ENCODE data around the gene ARPC5. TPM values are rescaled to one million over a fixed set of nuclear protein-coding genes. Genes with fewer than 3 reads are reported as not detected.

Gene ARPC5
- total RNA-seq, 1 experiment from 2014 or later = 104 TPM

DNA sequence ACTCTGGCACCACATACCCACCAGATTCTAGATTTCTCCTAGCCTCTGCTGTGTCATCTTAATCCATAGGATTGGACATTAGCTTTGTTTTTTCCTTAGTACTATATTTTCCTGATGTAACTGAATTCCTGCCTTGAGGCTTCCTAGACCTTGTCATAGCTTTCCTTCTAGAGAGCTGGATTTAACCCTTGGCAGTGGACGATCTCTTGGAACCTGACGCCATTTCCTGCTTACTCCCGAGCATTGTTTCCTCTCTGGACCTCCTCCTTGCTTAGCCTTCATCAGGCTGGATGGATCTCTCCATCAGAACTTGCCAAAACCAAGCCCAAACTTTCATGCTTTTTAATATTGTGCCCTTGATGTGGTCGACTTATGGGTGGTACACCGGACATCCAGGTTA lies 16.0 kb upstream of the ARPC5 start:
- intact Hi-C loops (cut with micrococcal nuclease; ENCODE audit: unreplicated experiment) (no loop called here), in situ Hi-C loops (cut with HindIII; ENCODE audit: low pct_unique_long_range_greater_than_20kb, low sequenced_read_pairs) (no loop called here)
- H3K4me1 ChIP-seq (ENCODE audit: control insufficient read depth, insufficient read depth, low read length) = no peaks in the 10 kb centered on the region
- no peak overlapping the region for H3K4me3 ChIP-seq (ENCODE audit: low read depth in 2 of 2, low read length in 2 of 2)
- H3K27ac ChIP-seq (ENCODE audit: low read length) = no peak overlapping the region
- H3K9me3 ChIP-seq (ENCODE audit: control insufficient read depth, insufficient read depth, low read depth, low read length) = no peaks in the 10 kb centered on the region
- ChIA-PET POLR2A (no interaction called here), CTCF (no interaction called here)
- H3K36me3 ChIP-seq (ENCODE audit: control insufficient read depth, insufficient read depth, low read length) = no peaks in the 10 kb centered on the region
- DNase-seq (ENCODE audit: low read depth, low spot score) (no peak), ATAC-seq (no peak)
- peaks cover 3% of the 10 kb centered on the region; the same call in 1 of the 2 replicates for H3K27me3 ChIP-seq (ENCODE audit: control insufficient read depth, insufficient read depth, low read length)
- TF ChIP-seq POLR2AphosphoS5 (IDR thresholded peaks at IDR 0.05; ENCODE audit: low read depth, low read length) (no peak), SIN3A (IDR thresholded peaks at IDR 0.05; ENCODE audit: borderline replicate concordance, insufficient read depth, low read depth, low read length) (no peak), TCF7L2 (IDR thresholded peaks at IDR 0.05; ENCODE audit: low read depth, low read length) (no peak)
- TF ChIP-seq, protein P1, sequence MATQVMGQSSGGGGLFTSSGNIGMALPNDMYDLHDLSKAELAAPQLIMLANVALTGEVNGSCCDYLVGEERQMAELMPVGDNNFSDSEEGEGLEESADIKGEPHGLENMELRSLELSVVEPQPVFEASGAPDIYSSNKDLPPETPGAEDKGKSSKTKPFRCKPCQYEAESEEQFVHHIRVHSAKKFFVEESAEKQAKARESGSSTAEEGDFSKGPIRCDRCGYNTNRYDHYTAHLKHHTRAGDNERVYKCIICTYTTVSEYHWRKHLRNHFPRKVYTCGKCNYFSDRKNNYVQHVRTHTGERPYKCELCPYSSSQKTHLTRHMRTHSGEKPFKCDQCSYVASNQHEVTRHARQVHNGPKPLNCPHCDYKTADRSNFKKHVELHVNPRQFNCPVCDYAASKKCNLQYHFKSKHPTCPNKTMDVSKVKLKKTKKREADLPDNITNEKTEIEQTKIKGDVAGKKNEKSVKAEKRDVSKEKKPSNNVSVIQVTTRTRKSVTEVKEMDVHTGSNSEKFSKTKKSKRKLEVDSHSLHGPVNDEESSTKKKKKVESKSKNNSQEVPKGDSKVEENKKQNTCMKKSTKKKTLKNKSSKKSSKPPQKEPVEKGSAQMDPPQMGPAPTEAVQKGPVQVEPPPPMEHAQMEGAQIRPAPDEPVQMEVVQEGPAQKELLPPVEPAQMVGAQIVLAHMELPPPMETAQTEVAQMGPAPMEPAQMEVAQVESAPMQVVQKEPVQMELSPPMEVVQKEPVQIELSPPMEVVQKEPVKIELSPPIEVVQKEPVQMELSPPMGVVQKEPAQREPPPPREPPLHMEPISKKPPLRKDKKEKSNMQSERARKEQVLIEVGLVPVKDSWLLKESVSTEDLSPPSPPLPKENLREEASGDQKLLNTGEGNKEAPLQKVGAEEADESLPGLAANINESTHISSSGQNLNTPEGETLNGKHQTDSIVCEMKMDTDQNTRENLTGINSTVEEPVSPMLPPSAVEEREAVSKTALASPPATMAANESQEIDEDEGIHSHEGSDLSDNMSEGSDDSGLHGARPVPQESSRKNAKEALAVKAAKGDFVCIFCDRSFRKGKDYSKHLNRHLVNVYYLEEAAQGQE (IDR thresholded peaks at IDR 0.05; ENCODE audit: insufficient read depth in 1 of 2, low read depth in 2 of 2, low read length in 1 of 2) = no peak
- TF ChIP-seq, protein P2, sequence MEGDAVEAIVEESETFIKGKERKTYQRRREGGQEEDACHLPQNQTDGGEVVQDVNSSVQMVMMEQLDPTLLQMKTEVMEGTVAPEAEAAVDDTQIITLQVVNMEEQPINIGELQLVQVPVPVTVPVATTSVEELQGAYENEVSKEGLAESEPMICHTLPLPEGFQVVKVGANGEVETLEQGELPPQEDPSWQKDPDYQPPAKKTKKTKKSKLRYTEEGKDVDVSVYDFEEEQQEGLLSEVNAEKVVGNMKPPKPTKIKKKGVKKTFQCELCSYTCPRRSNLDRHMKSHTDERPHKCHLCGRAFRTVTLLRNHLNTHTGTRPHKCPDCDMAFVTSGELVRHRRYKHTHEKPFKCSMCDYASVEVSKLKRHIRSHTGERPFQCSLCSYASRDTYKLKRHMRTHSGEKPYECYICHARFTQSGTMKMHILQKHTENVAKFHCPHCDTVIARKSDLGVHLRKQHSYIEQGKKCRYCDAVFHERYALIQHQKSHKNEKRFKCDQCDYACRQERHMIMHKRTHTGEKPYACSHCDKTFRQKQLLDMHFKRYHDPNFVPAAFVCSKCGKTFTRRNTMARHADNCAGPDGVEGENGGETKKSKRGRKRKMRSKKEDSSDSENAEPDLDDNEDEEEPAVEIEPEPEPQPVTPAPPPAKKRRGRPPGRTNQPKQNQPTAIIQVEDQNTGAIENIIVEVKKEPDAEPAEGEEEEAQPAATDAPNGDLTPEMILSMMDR (IDR thresholded peaks at IDR 0.05) = no peak
- no TSS peak for BruUV-seq (replicated peaks)

DNA sequence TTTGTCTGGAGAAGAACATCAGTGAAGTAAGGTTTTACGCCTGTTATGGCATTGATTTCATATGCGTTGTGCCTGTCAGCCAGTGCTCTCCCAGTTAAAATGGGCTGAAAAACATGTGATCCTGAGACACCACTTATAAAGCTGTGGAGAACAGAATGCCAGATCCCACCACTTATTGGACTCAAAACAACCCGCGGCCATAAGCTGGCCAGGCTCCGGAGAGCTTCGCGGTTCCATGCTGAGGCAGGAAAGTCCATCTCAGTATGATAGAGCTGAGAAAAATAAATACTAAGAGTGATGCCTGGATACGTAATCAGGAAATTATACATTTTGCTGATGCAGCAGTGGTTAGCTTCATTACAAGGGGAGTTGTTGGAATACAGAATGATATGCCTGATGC lies 12.5 kb upstream of the ARPC5 start:
- Histone ChIP-seq H3K27me3 (ENCODE audit: control insufficient read depth, insufficient read depth, low read length) (peaks cover 3% of the 10 kb centered on the region; the same call in 1 of the 2 replicates), H3K4me3 (ENCODE audit: low read depth in 2 of 2, low read length in 2 of 2) (no peak overlapping the region), H3K4me1 (ENCODE audit: control insufficient read depth, insufficient read depth, low read length) (no peaks in the 10 kb centered on the region), H3K9me3 (ENCODE audit: control insufficient read depth, insufficient read depth, low read depth, low read length) (no peaks in the 10 kb centered on the region), H3K36me3 (ENCODE audit: control insufficient read depth, insufficient read depth, low read length) (no peaks in the 10 kb centered on the region), H3K27ac (ENCODE audit: low read length) (no peak overlapping the region)
- intact Hi-C loops (cut with micrococcal nuclease; ENCODE audit: unreplicated experiment) (no loop called here), in situ Hi-C loops (cut with HindIII; ENCODE audit: low pct_unique_long_range_greater_than_20kb, low sequenced_read_pairs) (no loop called here)
- DNase-seq (ENCODE audit: low read depth, low spot score) = no peak
- ATAC-seq = no peak
- BruUV-seq (replicated peaks) = no TSS peak
- POLR2A ChIA-PET = no interaction called here
- TF ChIP-seq, protein P2 (IDR thresholded peaks at IDR 0.05) = no peak
- TF ChIP-seq POLR2AphosphoS5 (IDR thresholded peaks at IDR 0.05; ENCODE audit: low read depth, low read length) (no peak), TCF7L2 (IDR thresholded peaks at IDR 0.05; ENCODE audit: low read depth, low read length) (no peak), SIN3A (IDR thresholded peaks at IDR 0.05; ENCODE audit: borderline replicate concordance, insufficient read depth, low read depth, low read length) (no peak)
- TF ChIP-seq, protein P1 (IDR thresholded peaks at IDR 0.05; ENCODE audit: insufficient read depth in 1 of 2, low read depth in 2 of 2, low read length in 1 of 2) = no peak
- CTCF ChIA-PET = interaction anchor here (0.8 kb wide), 1 partner anchor 268 kb away, joined by 3 read pairs; no protein-coding TSS in a partner anchor
